Measurements from ENCODE around the gene UVRAG. TPM values are rescaled to one million over a fixed set of nuclear protein-coding genes. Genes with fewer than 3 reads are reported as not detected.
"Not testable (repeated sequence)": the region's sequence is repeated elsewhere in the genome, so short reads cannot be mapped to it uniquely, and the experiment has no call there.

Gene UVRAG
- total RNA-seq, 3 donors from 2014 or later (not counting 1 experiment from before 2014, with no cell fraction given): 39.9 to 52.5 (median 41.4) TPM

GRCh38 chr11:76077575-76078150, 262.7 kb downstream of the UVRAG start:
- TF ChIP-seq, protein P1, sequence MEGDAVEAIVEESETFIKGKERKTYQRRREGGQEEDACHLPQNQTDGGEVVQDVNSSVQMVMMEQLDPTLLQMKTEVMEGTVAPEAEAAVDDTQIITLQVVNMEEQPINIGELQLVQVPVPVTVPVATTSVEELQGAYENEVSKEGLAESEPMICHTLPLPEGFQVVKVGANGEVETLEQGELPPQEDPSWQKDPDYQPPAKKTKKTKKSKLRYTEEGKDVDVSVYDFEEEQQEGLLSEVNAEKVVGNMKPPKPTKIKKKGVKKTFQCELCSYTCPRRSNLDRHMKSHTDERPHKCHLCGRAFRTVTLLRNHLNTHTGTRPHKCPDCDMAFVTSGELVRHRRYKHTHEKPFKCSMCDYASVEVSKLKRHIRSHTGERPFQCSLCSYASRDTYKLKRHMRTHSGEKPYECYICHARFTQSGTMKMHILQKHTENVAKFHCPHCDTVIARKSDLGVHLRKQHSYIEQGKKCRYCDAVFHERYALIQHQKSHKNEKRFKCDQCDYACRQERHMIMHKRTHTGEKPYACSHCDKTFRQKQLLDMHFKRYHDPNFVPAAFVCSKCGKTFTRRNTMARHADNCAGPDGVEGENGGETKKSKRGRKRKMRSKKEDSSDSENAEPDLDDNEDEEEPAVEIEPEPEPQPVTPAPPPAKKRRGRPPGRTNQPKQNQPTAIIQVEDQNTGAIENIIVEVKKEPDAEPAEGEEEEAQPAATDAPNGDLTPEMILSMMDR (IDR thresholded peaks at IDR 0.05): no peak
- H3K27me3 Mint-ChIP-seq (ENCODE audit: low read depth in 2 of 2): no peaks in the 10 kb centered on the region
- Histone ChIP-seq H3K9me3 (ENCODE audit: control insufficient read depth, insufficient read depth, low read length) (no peaks in the 10 kb centered on the region), H3K36me3 (ENCODE audit: control insufficient read depth, insufficient read depth, low read length) (no peaks in the 10 kb centered on the region), H3K4me1 (ENCODE audit: control insufficient read depth, insufficient read depth, low read length) (no peaks in the 10 kb centered on the region), H3K27ac (ENCODE audit: low read length) (no peak overlapping the region), H3K27me3 (ENCODE audit: control insufficient read depth, insufficient read depth, low read length) (no peaks in the 10 kb centered on the region), H3K4me3 (ENCODE audit: low read length) (no peak overlapping the region)
- ATAC-seq (no peak), DNase-seq (peak in 1 of 2 donors; percentile 3)
- no peak overlapping the region for H3K4me3 Mint-ChIP-seq
- peaks cover 5 to 13% of the 10 kb centered on the region in 2 donors for H3K4me1 Mint-ChIP-seq
- no peak overlapping the region for H3K27ac Mint-ChIP-seq
- H3K36me3 Mint-ChIP-seq: no peaks in the 10 kb centered on the region
- 40% methylated on average over 1 of the region's 1 CpG for WGBS (ENCODE audit: insufficient coverage)
- intact Hi-C loops (cut with micrococcal nuclease): no loop called here
- no peaks in the 10 kb centered on the region for H3K9me3 Mint-ChIP-seq

- H3K4me1 ChIP-seq (ENCODE audit: control insufficient read depth, insufficient read depth, low read length); H3K4me1 Mint-ChIP-seq; H3K27me3 Mint-ChIP-seq (ENCODE audit: low read depth in 2 of 2); H3K4me3 ChIP-seq (ENCODE audit: low read length); DNase-seq; H3K9me3 Mint-ChIP-seq; H3K36me3 ChIP-seq (ENCODE audit: control insufficient read depth, insufficient read depth, low read length); H3K9me3 ChIP-seq (ENCODE audit: control insufficient read depth, insufficient read depth, low read length); H3K36me3 Mint-ChIP-seq; H3K4me3 Mint-ChIP-seq; H3K27ac Mint-ChIP-seq; H3K27me3 ChIP-seq (ENCODE audit: control insufficient read depth, insufficient read depth, low read length); H3K27ac ChIP-seq (ENCODE audit: low read length); ATAC-seq; intact Hi-C loops (cut with micrococcal nuclease): not testable (repeated sequence)
- WGBS (ENCODE audit: insufficient coverage): 93% methylated on average over 3 of the region's 5 CpGs
Measured at GRCh38 chr11:76081084-76081483, 266.1 kb downstream of the UVRAG start.

- Histone ChIP-seq H3K27ac (ENCODE audit: low read length) (no peak overlapping the region), H3K4me3 (ENCODE audit: low read length) (no peak overlapping the region), H3K27me3 (ENCODE audit: control insufficient read depth, insufficient read depth, low read length) (no peaks in the 10 kb centered on the region), H3K36me3 (ENCODE audit: control insufficient read depth, insufficient read depth, low read length) (no peaks in the 10 kb centered on the region), H3K4me1 (ENCODE audit: control insufficient read depth, insufficient read depth, low read length) (no peaks in the 10 kb centered on the region), H3K9me3 (ENCODE audit: control insufficient read depth, insufficient read depth, low read length) (no peaks in the 10 kb centered on the region)
- Mint-ChIP-seq H3K4me1 (peaks cover 0 to 6% of the 10 kb centered on the region in 2 donors), H3K27ac (no peak overlapping the region), H3K4me3 (no peak overlapping the region), H3K36me3 (no peaks in the 10 kb centered on the region), H3K27me3 (ENCODE audit: low read depth in 2 of 2) (no peaks in the 10 kb centered on the region), H3K9me3 (no peaks in the 10 kb centered on the region)
- intact Hi-C loops (cut with micrococcal nuclease): no loop called here
- WGBS (ENCODE audit: insufficient coverage): 88% methylated on average over 3 of the region's 7 CpGs
- ATAC-seq: no peak
- DNase-seq: no peak
- TF ChIP-seq, protein P1 (IDR thresholded peaks at IDR 0.05): no peak
Measured at GRCh38 chr11:76083563-76084451, 268.8 kb downstream of the UVRAG start.

DNA sequence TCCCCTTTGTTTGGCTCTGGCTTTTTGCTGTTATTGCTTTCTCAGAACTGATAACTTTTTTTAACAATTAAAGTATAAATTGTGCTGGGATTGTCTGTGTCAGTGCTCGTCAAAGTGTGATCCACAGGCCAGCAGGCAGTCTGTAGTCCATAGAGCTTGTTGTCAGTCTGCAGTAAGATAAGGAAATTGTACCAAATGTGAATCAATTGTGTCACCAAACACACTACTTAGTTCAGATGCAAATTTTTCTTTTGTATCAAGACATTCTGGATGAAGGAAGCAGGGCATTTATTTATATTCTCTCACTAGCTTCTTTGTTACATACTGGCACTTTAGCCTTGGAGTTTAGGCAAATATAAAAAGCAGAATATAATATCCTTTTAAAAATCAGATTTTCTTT, 270.3 kb downstream of the UVRAG start:
- H3K4me3 Mint-ChIP-seq: no peak overlapping the region
- DNase-seq: no peak
- no peak overlapping the region for H3K27ac Mint-ChIP-seq
- H3K4me1 ChIP-seq (ENCODE audit: control insufficient read depth, insufficient read depth, low read length): no peaks in the 10 kb centered on the region
- peaks cover 0 to 15% of the 10 kb centered on the region in 2 donors for H3K4me1 Mint-ChIP-seq
- TF ChIP-seq, protein P1 (IDR thresholded peaks at IDR 0.05): no peak
- H3K36me3 ChIP-seq (ENCODE audit: control insufficient read depth, insufficient read depth, low read length): no peaks in the 10 kb centered on the region
- ATAC-seq: no peak
- no peaks in the 10 kb centered on the region for H3K9me3 Mint-ChIP-seq
- H3K27me3 ChIP-seq (ENCODE audit: control insufficient read depth, insufficient read depth, low read length): no peaks in the 10 kb centered on the region
- H3K27ac ChIP-seq (ENCODE audit: low read length): no peak overlapping the region
- intact Hi-C loops (cut with micrococcal nuclease): no loop called here
- H3K4me3 ChIP-seq (ENCODE audit: low read length): no peak overlapping the region
- H3K27me3 Mint-ChIP-seq (ENCODE audit: low read depth in 2 of 2): no peaks in the 10 kb centered on the region
- no peaks in the 10 kb centered on the region for H3K9me3 ChIP-seq (ENCODE audit: control insufficient read depth, insufficient read depth, low read length)
- peaks cover under 1% of the 10 kb centered on the region for H3K36me3 Mint-ChIP-seq
- 100% methylated on average over 1 of the region's 1 CpG for WGBS (ENCODE audit: insufficient coverage)

Data from natural killer cell (primary cell).